Thyroid gland (tissue), 4 donors: ENCODE data around the gene ITPRIPL2. TPM values are rescaled to one million over a fixed set of nuclear protein-coding genes. Genes with fewer than 3 reads are reported as not detected.
A peak's percentile ranks its signal among the peaks of the same experiment; 100 is the strongest.

Experiments
- DNase-seq, 2 donors: peaks; one replicate each; pipeline ENCODE4 v3.0.0-alpha.2; 2019
- H3K27ac ChIP-seq, 3 donors: fragments of 200-600 bp; sonication (generic); 1 replicate in 2 of 3; 2 replicates in 1 of 3; pipeline ENCODE4 v1.5.1; 2016 to 2019; ENCODE audit warnings: mild to moderate bottlenecking in 1 of 3, moderate library complexity in 1 of 3
- H3K27me3 ChIP-seq: fragments of 200-600 bp; sonication (generic); one replicate; pipeline ENCODE4 v1.5.1; 2019
- H3K36me3 ChIP-seq, 2 donors: fragments of 200-600 bp; sonication (generic); one replicate each; pipeline ENCODE4 v1.5.1; 2016 to 2019
- H3K4me1 ChIP-seq, 2 donors: fragments of 200-600 bp; sonication (generic); one replicate each; pipeline ENCODE4 v1.5.1; 2017 to 2019
- H3K4me3 ChIP-seq, 3 donors: fragments of 200-600 bp; sonication (generic); replicated peaks in 1 of 3; 1 replicate in 2 of 3; 2 replicates in 1 of 3; pipeline ENCODE4 v1.5.1; 2016; ENCODE audit warnings: mild to moderate bottlenecking in 1 of 3
- H3K9me3 ChIP-seq: fragments of 200-600 bp; sonication (generic); one replicate; pipeline ENCODE4 v1.5.1; 2017
- CTCF ChIP-seq, 6 experiments: fragments of 200-600 bp in 3 of 6; fragments of 450-650 bp in 3 of 6; sonication (generic) in 3 of 6; IDR thresholded peaks; one replicate each; pipeline ENCODE4 v1.5.1; 2016 to 2019; ENCODE audit warnings: antibody characterized with exemption in 6 of 6, mild to moderate bottlenecking in 2 of 6, inconsistent platforms in 1 of 6, moderate library complexity in 1 of 6
- POLR2A ChIP-seq, 2 donors: fragments of 450-650 bp; IDR thresholded peaks; one replicate each; pipeline ENCODE4 v1.6.1; 2017; ENCODE audit warnings: antibody characterized with exemption in 2 of 2, mild to moderate bottlenecking in 2 of 2, moderate library complexity in 1 of 2
- WGBS, 2 donors: methylation state at CpG; one replicate each; pipeline ENCODE4 v1.1.5; 2017; 5-methylcytosine and 5-hydroxymethylcytosine counted together
- intact Hi-C: fragments of 100-400 bp; cut with DNase I; formaldehyde crosslinking; loops from one replicate; pipeline ENCODE4 v1.15.1; 2023
- total RNA-seq, 4 donors: library from RNA; depleted of rRNA; stranded (reverse); fragments of >200 nt; gene quantifications; one replicate each; pipeline ENCODE4 v1.2.3, GENCODE V29; 2016

Gene ITPRIPL2
- total RNA-seq, 4 donors from 2014 or later: 34.2 to 47.0 (median 39.7) TPM

GRCh38 chr16:19086322-19087199 lies 27.2 kb upstream of the ITPRIPL2 start:
- peak; percentile 75 to 98 (median 96) for TF ChIP-seq CTCF (IDR thresholded peaks at IDR 0.05)
- no peak for TF ChIP-seq POLR2A (IDR thresholded peaks at IDR 0.05)
- intact Hi-C loops: loop anchor here (5.0 to 10.0 kb wide), 4 partner anchors 81 to 418 kb away; partner anchors contain the start of gene SYT17
- WGBS, 2 donors: 15 to 35% methylated on average over 17 to 29 of the region's 52 CpGs
- DNase-seq: peak; percentile 72 to 80
- Histone ChIP-seq H3K4me1 (peaks cover 6 to 9% of the 10 kb centered on the region in 2 donors), H3K4me3 (peak overlapping the region in 2 of 3 donors; percentile 26 to 27), H3K27me3 (no peaks in the 10 kb centered on the region), H3K9me3 (no peaks in the 10 kb centered on the region), H3K36me3 (peaks cover 0 to 6% of the 10 kb centered on the region in 2 donors), H3K27ac (no peak overlapping the region)

GRCh38 chr16:19088341-19088916 lies 25.3 kb upstream of the ITPRIPL2 start:
- no peak overlapping the region for H3K27ac ChIP-seq
- intact Hi-C loops: loop anchor here (5.0 to 10.0 kb wide), 4 partner anchors 79 to 416 kb away; partner anchors contain the start of gene SYT17
- no peak for DNase-seq
- H3K27me3 ChIP-seq: no peaks in the 10 kb centered on the region
- TF ChIP-seq CTCF (IDR thresholded peaks at IDR 0.05) (no peak), POLR2A (IDR thresholded peaks at IDR 0.05) (no peak)
- H3K4me3 ChIP-seq: no peak overlapping the region
- H3K4me1 ChIP-seq: peaks cover 6 to 9% of the 10 kb centered on the region in 2 donors
- WGBS, 2 donors: 81 to 85% methylated on average over 5 of the region's 5 CpGs
- H3K36me3 ChIP-seq: no peaks in the 10 kb centered on the region
- no peaks in the 10 kb centered on the region for H3K9me3 ChIP-seq

GRCh38 chr16:19089410-19089955 lies 24.3 kb upstream of the ITPRIPL2 start:
- no peaks in the 10 kb centered on the region for H3K36me3 ChIP-seq
- H3K27me3 ChIP-seq: no peaks in the 10 kb centered on the region
- DNase-seq: no peak
- H3K27ac ChIP-seq: no peak overlapping the region
- TF ChIP-seq POLR2A (IDR thresholded peaks at IDR 0.05) (no peak), CTCF (IDR thresholded peaks at IDR 0.05) (no peak)
- peaks cover 6 to 9% of the 10 kb centered on the region in 2 donors for H3K4me1 ChIP-seq
- no peak overlapping the region for H3K4me3 ChIP-seq
- no peaks in the 10 kb centered on the region for H3K9me3 ChIP-seq
- intact Hi-C loops: loop anchor here (5.0 to 10.0 kb wide), 4 partner anchors 78 to 415 kb away; partner anchors contain the start of gene SYT17
- WGBS, 2 donors: 78 to 83% methylated on average over 3 of the region's 3 CpGs

DNA sequence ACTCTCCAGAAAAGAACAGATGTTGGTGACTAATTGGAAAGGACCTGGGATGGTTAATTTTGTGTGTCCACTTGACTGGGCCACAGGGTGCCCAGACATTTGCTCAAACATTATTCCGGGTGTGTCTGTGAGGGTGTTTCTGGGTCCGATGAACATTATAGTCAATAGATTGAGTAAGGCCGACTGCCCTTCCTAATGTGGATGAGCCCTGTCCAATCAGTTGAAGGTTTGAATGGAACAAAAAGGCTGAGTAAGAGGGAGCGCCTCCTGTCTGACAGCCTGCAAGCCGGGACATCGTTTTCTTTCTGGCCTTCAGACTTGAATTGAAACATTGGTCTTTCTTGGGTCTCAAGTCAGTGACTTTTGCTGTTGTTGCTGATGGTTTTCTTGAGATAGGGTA lies 22.8 kb upstream of the ITPRIPL2 start:
- Histone ChIP-seq H3K4me1 (peaks cover 6 to 8% of the 10 kb centered on the region in 2 donors), H3K27ac (no peak overlapping the region), H3K36me3 (no peaks in the 10 kb centered on the region), H3K4me3 (no peak overlapping the region), H3K9me3 (no peaks in the 10 kb centered on the region), H3K27me3 (no peaks in the 10 kb centered on the region)
- DNase-seq: no peak
- 96 to 99% methylated on average over 6 of the region's 6 CpGs for WGBS, 2 donors
- TF ChIP-seq CTCF (IDR thresholded peaks at IDR 0.05) (no peak), POLR2A (IDR thresholded peaks at IDR 0.05) (no peak)
- intact Hi-C loops: no loop called here
